HL-60/S4 treated with retinoic acid at 250 ng/mL for 4 days and 3 days (cell line): ENCODE measurements around the gene TRMU.

Experiments used
- in situ Hi-C: fragments of 300-500 bp; cut with MboI; formaldehyde crosslinking; loops from 2 replicates; pipeline ENCODE4 v1.7.0; 2022; ENCODE audit warnings: low sequenced_read_pairs

The TRMU gene

DNA sequence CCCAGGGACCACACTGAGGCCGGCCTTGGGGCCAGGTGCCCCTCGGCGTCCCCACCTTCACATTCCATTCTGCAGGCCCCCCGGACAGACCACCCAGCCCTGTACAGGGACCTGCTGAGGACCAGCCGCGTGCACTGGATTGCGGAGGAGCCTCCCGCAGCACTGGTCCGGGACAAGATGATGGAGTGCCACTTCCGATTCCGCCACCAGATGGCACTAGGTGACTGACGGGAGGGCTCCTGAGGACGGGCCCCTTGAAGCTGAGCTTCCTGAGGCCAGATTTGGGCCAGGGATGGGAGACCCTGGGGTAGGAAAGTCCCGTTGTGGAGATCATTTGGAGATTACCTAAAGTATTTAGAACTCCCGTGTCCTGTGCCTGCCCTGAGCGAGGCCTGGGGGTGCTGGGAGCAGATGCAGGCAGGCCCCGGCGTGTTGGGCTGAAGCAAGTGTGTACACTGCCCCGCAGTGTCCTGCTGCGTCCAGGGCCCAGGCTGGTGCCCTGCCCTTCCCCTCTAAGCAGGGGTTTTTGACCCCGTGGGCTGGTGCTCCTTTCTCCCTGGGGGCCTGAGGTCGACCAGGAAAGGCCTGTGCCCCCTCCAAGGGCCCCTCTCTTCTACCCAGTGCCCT lies 20.0 kb downstream of the TRMU start:
- in situ Hi-C loops = no loop called here

DNA sequence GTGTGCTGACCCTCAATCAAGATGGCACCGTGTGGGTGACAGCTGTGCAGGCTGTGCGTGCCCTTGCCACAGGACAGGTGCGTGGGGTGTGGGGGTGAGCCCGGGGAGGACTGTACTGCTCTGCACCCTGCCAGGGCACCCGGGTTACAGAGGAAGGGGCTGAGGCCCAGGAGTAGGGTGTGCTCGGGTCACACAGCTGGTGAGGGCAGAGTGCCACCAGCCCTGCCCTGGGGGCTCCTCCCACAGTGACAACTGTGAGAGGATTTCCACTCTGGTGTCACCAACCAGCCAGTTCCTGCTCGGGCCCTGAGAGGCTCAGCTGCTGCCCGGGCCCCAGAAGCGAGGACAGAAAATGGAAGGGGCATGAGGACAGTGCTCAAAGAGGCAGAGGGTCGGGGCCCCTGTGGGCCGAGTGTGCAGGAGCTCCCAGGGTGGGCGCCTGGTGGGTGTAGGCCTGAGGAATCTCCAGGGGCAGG lies 20.5 kb downstream of the TRMU start:
- in situ Hi-C loops = no loop called here

DNA sequence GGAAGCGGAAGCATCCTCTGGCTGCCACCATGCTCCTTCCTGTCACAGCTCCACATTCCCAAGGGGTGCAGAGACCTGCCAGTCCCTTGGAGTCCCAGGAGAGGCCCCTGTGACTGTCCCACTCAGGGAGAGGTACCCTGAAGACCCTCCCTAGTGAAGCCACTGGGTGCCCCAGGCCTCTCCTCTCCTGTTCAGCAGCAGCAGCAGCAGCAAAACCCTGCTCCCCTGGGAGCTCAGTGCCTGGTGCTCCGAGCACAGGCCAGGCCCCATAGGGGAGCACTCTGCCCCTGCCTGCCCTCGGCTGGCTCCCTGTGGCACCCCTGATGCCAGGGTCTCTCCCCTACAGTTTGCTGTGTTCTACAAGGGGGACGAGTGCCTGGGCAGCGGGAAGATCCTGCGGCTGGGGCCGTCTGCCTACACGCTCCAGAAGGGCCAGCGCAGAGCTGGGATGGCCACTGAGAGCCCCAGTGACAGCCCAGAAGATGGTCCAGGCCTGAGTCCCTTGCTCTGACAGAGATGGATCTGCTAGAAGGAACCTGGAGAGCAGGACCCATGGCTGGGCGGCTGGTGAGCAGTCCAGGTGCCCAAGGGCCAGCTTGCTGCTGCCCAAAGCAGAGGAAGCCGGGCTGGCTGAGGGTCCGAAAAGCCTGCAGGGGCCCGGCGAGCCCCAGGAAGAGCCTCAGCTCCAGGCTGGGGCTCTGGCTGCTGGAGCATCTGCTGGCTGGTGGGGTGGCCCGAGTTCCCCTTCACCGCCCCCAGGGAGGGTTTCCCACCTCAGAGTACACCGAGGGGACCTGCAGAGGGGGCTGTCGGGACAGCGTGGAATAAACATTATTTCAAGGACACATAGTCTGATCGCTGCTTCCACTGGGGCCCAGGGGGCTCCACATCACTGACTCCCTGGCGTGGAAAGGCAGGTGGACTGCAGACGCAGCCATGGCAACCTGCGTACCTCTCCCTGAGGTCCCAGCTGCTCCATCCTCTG lies 21.3 kb downstream of the TRMU start:
- in situ Hi-C loops = no loop called here

DNA sequence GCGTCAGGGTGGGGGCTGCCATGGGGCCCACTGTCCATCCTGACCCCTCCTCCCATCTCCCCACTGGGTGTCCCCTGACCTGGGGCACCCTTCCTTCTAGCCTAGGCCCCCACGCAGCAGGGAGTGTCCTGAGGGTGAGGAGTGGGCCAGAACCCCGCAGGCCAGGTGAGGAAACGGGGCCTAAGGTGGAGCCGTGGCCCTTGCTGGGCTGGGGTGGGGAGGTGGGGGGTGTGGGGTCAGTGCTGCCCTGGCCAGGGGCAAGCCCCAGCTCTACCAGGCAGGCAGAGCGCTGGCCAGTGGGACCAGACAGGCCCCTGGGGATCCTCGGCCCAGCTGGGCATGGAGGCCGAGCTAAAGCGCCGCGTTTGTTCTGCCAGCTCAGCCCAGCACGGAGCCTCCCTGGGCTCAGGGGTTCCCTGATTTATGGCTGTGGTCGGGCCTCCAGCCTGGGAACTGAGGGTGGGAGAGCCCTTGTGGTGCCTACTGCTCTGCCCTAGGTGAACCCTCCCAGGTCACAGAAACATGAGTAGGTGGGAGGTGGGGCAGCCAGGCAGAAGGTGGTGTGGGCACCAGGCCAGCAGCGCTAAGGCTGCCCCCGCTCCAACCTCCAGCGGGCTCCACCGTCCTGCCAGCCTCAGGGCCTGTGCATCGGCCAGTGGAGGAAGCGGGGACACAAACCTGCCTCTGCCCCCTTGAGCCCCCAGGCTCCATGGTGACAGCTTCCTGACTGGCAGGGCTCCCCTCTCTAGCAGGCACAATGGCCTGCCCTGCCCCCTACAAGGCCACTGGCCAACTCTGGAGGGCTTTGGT lies 22.4 kb downstream of the TRMU start:
- in situ Hi-C loops = no loop called here

DNA sequence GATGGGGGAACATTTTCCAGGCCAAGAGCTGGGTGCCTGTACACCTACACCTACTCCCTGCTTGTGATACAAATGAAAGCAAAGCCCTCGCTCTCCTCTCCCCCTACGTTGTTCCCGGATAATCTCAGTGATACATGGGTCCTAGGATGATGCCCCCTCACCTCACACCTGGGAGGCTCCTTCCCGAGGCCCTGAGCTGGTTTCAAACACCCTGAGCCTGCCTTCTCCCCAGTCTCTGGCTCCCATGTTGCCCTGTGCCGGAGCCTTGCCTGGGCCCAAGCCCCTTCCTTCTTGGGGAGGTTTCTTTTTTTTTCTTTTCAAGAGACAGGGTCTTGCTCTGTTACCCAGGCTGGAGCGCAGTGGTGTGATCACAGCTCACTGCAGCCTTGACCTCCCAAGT lies 23.3 kb downstream of the TRMU start:
- in situ Hi-C loops = no loop called here

DNA sequence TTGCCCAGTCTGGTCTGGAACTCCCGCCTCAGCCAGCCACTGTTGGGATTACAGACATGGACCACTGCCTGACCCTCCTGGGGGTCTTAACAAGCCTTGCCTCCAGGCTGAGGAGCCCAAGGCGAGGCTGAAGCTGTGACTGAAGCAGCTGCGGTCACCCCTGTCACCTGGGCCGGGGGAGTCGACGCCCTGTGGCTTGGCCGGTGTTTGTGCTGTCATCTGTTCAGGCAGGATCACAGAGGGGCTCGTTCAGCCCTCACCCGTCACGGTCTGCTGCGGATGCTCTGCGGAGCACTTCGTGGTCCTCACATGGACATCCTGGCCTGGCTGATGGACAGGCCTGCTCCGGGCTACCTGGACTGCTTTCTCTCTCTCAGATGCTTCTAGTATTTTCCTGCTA lies 23.8 kb downstream of the TRMU start:
- in situ Hi-C loops = no loop called here

DNA sequence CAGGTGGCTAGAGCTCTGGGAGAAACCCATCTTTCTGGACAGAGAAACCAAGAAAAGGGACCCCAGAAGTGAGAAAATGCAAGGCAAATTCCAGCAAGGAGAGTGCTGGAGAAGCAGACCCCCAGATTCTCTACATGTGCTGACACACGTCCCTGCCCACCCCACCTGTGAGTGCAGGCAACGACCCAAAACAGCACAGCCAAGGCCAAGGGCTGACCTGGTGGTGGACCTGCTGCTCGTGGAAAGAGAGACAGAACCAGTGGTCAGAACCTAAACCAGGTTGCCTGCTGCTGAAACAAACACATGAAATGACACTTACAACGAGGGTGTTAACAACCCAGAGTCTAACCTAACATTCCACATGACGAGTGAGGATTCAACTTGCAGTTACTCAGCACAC lies 24.6 kb downstream of the TRMU start:
- in situ Hi-C loops = loop anchor here (10.0 kb wide), 1 partner anchor 185 kb away; no protein-coding TSS in a partner anchor

DNA sequence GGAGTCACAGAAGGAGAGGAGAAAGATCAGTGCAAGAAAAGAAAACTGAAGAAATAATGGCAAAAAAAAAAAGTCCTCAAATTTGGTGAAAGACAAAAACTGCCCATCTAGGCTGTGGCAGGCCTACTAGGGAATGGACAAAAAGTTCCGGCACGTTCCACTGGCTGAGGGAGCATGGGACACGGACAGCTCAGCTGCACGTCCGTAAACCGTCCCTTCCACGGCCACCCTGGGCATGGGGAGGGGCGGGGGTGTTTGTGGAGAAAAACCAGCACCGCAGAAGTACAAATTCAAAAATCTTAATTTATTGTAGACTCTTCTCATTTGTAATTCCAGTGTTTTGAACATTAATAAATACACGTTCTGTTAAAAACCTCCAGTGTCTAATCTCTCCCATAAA lies 25.4 kb downstream of the TRMU start:
- in situ Hi-C loops = loop anchor here (10.0 kb wide), 1 partner anchor 184 kb away; no protein-coding TSS in a partner anchor

DNA sequence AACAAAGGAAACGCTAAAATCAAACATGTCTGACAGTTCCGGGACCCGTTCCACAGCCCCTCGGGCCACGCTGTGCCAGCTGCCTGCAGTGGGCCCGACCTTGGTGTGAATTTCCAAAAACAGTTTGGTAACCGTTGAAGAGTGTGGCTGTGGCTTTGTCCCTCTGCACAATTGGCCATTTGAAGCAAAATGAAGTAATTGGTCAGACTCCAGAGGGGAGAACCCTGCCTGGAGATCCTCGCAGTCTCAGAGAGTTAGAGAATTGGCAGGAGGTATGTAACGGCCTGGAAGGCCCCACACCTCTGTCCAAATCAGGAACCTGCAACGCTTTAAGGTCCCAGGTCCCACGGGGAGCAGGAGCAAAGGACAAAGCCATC lies 26.3 kb downstream of the TRMU start:
- in situ Hi-C loops = loop anchor here (10.0 kb wide), 1 partner anchor 183 kb away; no protein-coding TSS in a partner anchor

DNA sequence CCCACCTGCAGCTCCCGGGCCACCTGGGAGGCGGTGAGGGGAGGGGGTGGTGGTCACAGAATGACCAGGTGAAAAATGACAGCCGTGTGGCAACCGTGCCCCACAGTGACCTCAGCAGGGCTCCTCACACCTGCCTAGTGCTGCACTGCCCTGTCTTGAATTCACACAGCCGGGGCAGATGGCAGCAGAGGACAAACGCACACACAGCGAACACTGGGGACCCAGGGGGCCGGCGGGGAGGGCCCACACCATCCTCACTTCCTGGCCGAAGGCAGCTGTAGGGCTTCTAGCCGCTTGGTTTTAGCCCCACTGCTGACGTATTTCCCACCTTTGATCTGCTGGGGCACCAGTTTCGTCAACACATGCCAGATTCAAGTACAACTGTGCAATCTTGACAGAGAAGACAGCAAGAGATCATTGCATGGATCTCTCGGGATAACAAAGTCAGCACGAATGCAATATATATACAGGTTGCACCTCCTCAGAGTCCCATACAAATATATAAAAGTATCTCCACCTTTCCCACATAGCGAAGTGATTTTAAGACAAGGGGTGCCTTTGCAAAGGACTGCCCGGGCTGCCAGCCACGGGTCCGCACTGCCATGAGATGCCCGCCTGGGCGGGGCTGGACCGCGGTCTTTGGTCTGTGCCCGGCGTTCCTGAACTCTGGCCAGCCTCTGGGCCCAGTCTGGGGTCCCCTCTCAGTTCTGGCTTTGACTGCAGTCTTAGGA lies 26.9 kb downstream of the TRMU start:
- in situ Hi-C loops = loop anchor here (10.0 kb wide), 1 partner anchor 182 kb away; no protein-coding TSS in a partner anchor

DNA sequence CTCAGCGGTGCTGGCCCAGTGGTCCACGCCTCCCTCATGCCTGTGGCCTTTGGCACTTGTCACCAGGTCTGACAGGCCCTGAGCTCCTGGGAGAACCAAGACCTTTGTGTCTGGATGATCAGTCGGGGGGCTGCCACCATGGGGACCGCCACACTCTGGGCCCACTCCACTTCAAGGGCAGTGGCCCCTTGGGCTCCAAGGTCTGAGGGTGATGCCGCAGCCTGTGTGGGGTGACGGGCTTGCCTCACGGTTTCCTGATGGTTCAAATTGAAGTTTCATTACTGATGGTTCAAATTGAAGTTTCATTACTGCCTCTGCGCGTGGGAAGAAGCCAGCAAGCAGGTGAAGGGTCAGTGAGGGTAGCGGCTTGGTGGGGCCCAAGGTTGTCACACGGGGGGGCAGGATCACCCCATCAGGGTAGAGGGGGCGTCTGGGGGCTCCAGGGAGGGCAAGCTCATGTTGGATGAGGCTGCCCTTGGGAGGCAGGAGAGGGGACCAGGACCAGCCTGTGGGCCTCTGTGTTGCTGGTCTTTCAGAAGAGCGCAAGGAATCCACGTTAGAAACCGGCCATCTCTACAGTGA lies 27.5 kb downstream of the TRMU start:
- in situ Hi-C loops = loop anchor here (10.0 kb wide), 1 partner anchor 182 kb away; no protein-coding TSS in a partner anchor

DNA sequence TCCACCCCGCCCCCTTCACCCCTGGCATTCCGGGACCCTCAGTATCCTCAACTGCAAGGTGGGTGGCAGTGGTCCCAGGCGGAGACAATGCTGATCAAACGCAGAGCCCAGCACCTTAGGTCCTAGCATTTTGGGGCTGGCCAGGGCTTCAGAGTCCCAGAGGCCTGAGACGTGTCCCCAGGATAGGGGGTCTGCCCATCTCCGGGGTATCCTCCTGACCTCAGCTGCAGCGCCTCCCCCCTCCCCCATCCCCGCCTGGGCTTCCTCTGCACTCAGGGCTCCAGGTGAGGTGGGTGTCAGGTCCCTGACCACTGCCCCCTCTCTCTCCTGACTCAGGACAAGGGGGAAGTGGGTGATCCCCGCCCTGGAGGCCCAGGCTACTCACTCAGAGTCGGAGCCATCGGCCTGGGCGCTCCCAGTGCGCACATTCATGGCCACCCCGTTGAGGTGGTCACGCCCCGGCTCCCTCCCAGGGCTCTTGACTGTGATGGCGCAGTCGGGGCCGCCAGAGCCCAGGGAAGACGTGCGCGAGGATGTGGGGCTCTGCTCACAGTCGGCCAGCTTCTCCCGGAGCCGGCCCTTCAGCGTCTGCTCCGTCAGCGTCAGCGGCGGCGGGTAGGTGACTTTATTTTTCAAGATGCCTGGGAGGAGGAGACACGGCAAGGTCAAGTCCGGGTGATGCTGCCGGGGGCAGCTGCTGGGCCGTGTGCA lies 28.3 kb downstream of the TRMU start:
- in situ Hi-C loops = loop anchor here (10.0 kb wide), 1 partner anchor 181 kb away; no protein-coding TSS in a partner anchor

DNA sequence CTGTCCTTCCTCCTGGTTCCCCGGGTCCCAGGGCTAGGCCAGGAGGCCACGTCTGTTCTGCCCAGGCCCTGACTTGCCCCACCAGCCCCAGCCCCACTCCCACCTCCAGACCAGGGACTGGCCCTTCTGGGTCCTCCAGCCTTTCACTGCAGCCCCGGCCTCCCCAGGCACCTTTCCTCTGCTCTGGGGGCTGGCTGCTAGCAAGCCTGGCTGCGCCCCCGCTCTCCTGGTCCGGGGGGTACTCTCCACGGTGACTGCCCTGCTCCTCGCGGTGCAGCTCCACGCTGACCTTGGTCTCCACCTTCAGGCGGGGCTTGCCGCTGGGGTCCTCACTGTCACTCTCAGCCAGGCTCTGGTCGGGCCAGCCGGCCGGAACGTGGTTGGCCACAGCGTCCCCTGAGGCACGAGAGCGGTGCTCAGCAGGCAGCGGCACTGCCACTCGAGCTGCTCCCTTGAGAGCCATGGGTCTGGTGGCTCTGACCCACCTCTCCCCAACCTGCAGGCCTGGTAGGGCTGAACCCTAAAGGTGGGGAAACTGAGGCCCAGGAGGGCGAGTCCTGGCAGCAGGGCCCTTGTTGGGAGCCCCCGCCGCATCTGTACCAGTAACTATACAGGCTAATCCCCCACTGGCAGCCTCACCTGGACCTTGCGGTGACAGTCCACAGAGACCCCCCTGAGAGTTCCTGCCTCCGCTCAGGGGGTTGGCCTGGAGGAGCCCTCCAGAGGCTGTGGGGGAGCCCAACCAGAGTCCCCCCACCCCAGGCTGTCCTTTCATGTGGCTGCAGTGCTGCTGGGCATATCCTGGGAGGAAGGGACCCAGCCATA lies 29.0 kb downstream of the TRMU start:
- in situ Hi-C loops = loop anchor here (10.0 kb wide), 1 partner anchor 180 kb away; no protein-coding TSS in a partner anchor

DNA sequence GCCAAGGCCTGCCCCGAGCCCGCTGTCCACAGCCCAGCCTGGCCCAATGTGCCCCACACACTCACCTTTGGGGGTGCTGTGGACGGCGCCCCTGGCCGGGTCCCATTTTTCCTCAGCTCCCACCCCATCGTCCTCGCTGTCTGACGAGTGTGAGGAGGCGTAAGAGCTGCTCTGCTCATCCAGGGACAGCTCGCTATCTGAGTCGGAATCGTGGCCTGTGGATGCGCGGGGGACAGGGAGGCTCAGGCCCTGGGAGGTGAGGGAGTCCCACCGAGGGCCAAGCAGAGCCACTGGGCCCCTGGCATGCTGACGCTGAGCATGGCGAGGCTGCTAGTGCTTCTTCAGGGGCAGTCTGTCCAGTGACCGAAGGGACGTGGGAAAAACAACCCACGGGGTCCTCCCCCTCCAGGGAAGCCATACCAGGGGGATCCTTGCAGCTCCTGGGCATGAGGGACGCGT lies 29.7 kb downstream of the TRMU start:
- in situ Hi-C loops = loop anchor here (10.0 kb wide), 1 partner anchor 180 kb away; no protein-coding TSS in a partner anchor

DNA sequence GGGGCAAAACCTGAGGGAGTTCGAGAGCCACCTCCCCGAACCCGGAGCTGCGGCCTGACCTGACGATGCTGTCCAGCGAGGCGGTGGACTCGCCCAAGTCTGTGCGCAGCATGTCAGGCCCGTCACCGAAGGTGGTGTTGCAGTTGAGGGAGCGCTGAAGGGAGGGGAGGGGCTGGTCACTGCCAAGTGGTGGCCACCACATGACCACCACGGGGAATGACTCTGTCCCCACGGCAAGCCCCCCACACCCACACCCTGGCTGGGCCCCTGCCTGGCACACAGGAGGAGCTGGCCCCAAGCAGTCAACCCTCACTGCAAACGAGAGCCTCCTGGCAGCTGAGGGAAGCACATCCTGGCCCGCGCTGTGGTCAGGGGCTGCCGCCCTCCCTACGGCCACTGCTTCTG lies 30.8 kb downstream of the TRMU start:
- in situ Hi-C loops = loop anchor here (10.0 kb wide), 1 partner anchor 178 kb away; no protein-coding TSS in a partner anchor

DNA sequence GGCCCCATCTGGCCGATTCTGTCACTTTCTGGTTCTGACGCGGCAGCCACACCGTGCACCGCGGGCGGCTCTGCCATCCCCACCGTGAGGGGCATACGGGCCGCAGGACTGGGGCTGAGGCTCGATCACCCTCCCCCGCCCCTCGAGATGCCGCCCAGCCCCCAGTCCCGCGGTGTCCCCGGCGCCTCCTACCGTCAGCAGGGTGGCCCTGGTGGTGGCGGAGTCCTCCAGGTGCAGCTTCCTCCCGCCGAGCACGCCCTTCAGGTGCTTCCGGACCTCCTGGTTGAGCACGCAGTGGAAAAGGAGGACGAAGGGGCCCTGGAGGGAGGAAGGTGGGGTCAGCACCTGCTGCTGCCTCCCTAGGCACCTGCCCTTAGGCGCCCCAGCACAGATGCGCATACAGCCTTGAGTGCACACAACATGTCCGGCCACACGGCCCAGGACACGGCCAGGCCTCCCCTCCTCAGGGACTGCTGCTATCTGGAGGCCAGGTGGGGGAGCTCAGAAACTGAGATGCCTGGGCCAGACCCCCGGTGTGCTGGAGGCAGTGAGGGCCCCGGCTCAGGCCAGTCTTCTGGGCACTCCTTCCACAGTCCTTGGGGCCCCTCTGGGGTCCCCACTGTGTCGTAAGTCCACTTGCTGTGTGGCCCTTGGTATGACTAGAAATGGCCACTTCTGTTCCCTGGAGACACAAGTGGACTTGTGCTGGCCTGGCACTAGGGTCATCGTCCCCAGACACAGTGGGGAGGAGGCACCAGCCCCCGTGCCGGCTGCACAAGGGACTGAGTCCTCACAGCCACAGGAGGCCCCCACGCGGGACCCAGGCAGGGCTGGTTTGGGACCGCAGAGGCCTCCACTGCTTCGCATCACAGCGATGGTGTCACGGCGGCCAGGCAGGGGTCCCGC lies 31.5 kb downstream of the TRMU start:
- in situ Hi-C loops = loop anchor here (10.0 kb wide), 1 partner anchor 178 kb away; no protein-coding TSS in a partner anchor

DNA sequence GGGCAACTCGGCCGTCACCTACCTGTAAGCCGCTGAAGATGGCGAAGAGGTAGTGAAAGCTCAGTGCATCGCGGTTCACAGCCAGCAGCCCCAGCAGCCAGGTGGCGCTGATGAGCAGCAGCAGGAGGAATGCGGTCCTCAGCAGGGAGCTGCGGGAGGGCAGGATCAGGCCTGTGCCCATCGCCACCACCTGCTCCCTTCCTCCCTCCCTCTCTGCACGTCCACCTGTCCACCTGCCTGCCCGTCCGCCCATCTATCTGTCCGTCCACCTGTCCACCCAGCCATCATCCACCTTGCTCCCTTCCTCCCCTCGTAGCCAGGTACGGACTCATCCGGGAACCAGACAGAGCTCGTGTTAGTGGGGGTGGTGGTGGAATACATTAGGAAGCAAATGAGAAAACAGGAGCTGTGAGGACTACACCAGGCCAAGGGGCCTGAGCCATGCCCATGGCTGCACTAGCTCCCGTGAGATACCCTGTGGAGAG lies 32.2 kb downstream of the TRMU start:
- in situ Hi-C loops = loop anchor here (10.0 kb wide), 1 partner anchor 177 kb away; no protein-coding TSS in a partner anchor
